LNCAP (cell line): Measurements from ENCODE around the gene TMEM119.

ENCODE experiments used
- TF ChIP-seq, protein P1 (sequence below): fragments of 450-650 bp; IDR thresholded peaks from 2 replicates; pipeline ENCODE4 v1.5.1; 2017; ENCODE audit warnings: mild to moderate bottlenecking

TMEM119 gene

GRCh38 chr12:108603743-108604142 is 5.9 kb upstream of the TMEM119 start:
- TF ChIP-seq, protein P1, sequence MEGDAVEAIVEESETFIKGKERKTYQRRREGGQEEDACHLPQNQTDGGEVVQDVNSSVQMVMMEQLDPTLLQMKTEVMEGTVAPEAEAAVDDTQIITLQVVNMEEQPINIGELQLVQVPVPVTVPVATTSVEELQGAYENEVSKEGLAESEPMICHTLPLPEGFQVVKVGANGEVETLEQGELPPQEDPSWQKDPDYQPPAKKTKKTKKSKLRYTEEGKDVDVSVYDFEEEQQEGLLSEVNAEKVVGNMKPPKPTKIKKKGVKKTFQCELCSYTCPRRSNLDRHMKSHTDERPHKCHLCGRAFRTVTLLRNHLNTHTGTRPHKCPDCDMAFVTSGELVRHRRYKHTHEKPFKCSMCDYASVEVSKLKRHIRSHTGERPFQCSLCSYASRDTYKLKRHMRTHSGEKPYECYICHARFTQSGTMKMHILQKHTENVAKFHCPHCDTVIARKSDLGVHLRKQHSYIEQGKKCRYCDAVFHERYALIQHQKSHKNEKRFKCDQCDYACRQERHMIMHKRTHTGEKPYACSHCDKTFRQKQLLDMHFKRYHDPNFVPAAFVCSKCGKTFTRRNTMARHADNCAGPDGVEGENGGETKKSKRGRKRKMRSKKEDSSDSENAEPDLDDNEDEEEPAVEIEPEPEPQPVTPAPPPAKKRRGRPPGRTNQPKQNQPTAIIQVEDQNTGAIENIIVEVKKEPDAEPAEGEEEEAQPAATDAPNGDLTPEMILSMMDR, result no peak

GRCh38 chr12:108602976-108603704 is 5.3 kb upstream of the TMEM119 start:
- TF ChIP-seq, protein P1, result no peak

GRCh38 chr12:108602209-108602705 is 4.4 kb upstream of the TMEM119 start:
- TF ChIP-seq, protein P1, result no peak

- TF ChIP-seq, protein P1, result no peak
Observed at GRCh38 chr12:108600702-108601007, 2.8 kb upstream of the TMEM119 start.

- TF ChIP-seq, protein P1, result no peak
Observed at GRCh38 chr12:108599948-108600701, 2.2 kb upstream of the TMEM119 start.

- TF ChIP-seq, protein P1, result no peak
Observed at GRCh38 chr12:108599541-108599940, 1.7 kb upstream of the TMEM119 start.

DNA sequence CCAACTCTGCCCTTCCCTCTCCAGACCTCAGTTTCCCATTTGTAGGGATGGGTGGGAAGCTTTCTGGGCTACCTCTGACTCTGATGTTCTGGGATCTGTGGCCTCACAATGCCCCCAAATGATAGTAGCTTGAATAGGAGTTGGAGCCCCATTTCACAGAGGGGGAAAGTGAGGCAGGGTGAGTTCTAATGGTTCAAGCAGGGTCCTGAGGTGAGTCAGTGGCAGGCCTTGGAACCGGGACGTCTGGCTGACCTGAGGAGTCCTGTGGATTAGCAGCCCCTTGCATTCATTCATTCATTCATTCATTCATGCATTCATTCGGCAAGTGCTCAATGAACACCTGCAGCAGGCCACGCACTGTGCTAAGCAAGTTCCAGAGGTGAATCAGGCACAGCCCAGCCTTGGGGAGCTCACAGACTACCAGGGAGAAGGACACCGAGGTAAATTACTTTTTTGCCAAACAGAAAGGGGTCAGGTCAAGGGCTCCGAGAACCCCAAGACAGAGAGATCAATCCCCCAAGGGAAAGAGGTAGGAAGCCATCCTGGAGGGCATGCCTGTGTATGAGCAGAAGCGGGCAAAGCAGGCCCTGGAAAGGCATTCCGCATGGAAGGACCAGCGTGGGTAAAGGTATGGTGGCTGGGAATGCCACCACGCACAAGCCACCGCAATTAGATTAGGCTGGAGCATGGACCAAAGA is 818 bp upstream of the TMEM119 start:
- TF ChIP-seq, protein P1, result no peak
